Body of pancreas (tissue), 4 donors: ENCODE measurements around the gene SGTA.

ENCODE experiments used
- CTCF ChIP-seq, 7 experiments: fragments of 450-650 bp in 4 of 7; fragments of 200-600 bp in 3 of 7; sonication (generic) in 3 of 7; IDR thresholded peaks; one replicate each; pipeline ENCODE4 v1.5.1; 2016 to 2019; ENCODE audit warnings: antibody characterized with exemption in 7 of 7
- POLR2A ChIP-seq, 3 donors: fragments of 450-650 bp; IDR thresholded peaks; one replicate each; pipeline ENCODE4 v1.6.1; 2016; ENCODE audit warnings: antibody characterized with exemption in 3 of 3, mild to moderate bottlenecking in 2 of 3

DNA sequence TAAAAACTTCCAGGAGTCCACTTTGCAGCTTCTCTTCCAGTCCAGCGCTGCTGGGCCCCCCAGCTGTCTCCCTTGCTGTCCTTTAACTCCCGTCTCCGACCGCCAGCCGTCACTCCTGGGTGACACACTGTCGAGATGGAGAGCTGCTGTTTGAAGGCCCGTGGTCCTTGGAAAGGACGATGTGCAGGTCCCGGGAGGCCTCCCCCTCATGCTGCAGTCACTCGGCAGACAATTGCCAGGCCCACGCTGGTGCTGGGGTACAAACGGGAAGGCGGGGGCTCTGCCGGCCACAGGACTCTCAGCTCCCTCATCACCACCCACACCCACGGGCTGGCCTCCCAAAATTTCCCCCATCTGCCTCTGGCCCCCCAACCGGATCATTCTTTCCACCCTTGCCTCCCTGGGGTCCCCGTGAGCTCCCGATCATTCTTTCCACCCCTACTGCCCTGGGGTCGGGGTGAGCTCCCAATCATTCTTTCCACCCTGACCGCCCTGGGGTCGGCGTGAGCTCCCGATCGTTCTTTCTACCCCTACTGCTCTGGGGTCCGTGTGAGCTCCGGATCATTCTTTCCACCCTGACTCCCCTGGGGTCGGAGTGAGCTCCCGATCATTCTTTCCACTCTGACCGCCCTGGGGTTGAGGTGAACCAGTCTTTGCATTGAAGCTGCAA, 20.5 kb upstream of the SGTA start:
- TF ChIP-seq CTCF (IDR thresholded peaks at IDR 0.05) (no peak), POLR2A (IDR thresholded peaks at IDR 0.05) (no peak)
